CD4-positive, alpha-beta T cell treated with Interleukin-1 beta for 1 hour (primary cell): ENCODE data around the gene MIEF1.
"Not testable (repeated sequence)": the region's sequence is repeated elsewhere in the genome, so short reads cannot be mapped to it uniquely, and the experiment has no call there.

Experiments
- DNase-seq, 2 donors: peaks; one replicate each; pipeline ENCODE4 v3.0.0-alpha.2; 2020 to 2022

MIEF1 gene

DNA sequence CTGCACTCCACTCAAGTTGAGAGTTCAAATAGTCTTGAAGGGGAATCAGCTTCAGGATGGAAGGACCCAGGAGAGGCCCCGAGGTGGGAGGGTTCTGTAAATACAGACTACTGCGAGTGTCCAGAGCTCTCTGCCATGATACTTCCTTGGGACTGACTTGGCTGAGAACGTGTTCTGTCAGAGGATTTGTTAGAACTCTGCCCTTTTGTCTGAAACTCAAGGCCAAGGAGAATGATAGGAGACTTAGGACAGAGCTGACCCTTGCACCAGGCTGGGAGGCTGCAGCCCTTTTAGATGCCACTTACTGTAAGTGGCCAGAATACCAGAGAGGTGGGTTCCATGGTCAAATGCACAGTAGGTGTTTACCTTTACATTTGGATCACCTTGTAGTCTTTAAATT lies 15.4 kb downstream of the MIEF1 start:
- DNase-seq: no peak

GRCh38 chr22:39518144-39518786 lies 16.2 kb downstream of the MIEF1 start:
- no peak for DNase-seq

- no peak for DNase-seq
These were observed 17.0 kb downstream of the MIEF1 start for GRCh38 chr22:39518996-39519680.

GRCh38 chr22:39519681-39520225 lies 17.7 kb downstream of the MIEF1 start:
- peak in 1 of 2 donors; percentile 97 for DNase-seq

DNA sequence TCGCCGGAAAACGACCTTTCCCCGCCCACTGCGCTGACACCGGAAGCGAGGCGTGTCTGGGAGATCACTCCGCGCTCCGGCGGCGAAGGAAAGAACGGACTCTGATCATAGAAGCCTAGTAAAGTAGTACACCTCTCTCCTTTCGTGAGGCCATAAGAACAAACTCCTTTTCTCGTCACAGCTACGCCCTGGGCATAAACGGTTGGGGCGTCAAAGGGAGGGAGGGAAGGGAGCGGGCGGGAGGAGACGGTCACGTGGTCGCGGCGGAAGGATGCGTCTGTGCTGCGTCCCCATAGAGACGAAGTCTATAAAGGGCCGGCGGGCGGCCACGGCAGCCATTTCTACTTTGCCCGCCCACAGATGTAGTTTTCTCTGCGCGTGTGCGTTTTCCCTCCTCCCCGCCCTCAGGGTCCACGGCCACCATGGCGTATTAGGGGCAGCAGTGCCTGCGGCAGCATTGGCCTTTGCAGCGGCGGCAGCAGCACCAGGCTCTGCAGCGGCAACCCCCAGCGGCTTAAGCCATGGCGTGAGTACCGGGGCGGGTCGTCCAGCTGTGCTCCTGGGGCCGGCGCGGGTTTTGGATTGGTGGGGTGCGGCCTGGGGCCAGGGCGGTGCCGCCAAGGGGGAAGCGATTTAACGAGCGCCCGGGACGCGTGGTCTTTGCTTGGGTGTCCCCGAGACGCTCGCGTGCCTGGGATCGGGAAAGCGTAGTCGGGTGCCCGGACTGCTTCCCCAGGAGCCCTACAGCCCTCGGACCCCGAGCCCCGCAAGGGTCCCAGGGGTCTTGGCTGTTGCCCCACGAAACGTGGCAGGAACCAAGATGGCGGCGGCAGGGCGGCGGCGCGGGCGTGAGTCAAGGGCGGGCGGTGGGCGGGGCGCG lies 18.4 kb downstream of the MIEF1 start, which contains the start of gene ATF4:
Gene ATF4 (plus strand): TSS at position 337 of the 880 bp plus-strand sequence. CDS start 884 bp downstream, outside the sequence.
- DNase-seq: peak in 1 of 2 donors; percentile 98

GRCh38 chr22:39521106-39521885 lies 19.2 kb downstream of the MIEF1 start:
- peak in 1 of 2 donors; percentile 79 for DNase-seq

DNA sequence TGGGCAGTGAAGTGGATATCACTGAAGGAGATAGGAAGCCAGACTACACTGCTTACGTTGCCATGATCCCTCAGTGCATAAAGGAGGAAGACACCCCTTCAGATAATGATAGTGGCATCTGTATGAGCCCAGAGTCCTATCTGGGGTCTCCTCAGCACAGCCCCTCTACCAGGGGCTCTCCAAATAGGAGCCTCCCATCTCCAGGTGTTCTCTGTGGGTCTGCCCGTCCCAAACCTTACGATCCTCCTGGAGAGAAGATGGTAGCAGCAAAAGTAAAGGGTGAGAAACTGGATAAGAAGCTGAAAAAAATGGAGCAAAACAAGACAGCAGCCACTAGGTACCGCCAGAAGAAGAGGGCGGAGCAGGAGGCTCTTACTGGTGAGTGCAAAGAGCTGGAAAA lies 20.0 kb downstream of the MIEF1 start:
- DNase-seq: not testable (repeated sequence)

DNA sequence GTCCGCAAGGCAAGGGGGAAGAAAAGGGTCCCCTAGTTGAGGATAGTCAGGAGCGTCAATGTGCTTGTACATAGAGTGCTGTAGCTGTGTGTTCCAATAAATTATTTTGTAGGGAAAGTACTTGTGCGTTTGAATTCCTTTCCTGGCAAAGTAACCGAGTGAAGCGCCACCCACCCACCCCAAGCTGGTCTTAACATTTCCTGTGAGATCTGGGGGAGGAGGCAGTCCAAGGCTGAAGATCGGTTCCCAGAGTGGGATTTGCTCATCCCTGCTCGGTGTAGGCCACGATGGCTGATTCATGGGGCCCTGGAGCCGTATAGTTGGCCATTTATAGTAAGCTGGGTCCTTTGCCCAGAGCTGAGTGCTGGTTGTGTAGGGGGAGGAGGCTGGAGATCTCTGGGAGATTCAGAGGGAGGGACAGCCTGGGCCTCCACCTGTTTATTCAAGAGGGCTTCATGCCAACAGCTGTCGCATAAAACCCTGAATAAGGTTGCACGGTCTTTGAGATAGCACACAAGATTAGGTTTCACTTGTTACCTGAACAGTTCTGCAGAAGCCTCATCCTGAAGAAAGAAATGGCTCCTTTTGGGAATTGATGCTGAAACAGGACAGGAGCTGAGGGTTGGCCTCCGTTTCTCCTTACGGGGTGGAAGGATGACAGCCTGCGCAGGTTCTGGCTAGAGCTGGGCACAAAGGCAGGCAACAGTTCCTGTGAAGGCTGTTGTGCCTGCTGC lies 20.6 kb downstream of the MIEF1 start:
- DNase-seq: peak in 1 of 2 donors; percentile 19

GRCh38 chr22:39524089-39524752 lies 22.1 kb downstream of the MIEF1 start:
- no peak for DNase-seq

GRCh38 chr22:39524753-39525657 lies 22.9 kb downstream of the MIEF1 start:
- no peak for DNase-seq

GRCh38 chr22:39525658-39525975 lies 23.5 kb downstream of the MIEF1 start:
- DNase-seq: no peak

GRCh38 chr22:39526736-39527171 lies 24.7 kb downstream of the MIEF1 start:
- peak; percentile 35 to 46 for DNase-seq

GRCh38 chr22:39527481-39527961 lies 25.4 kb downstream of the MIEF1 start:
- DNase-seq: no peak

GRCh38 chr22:39528080-39528661 lies 26.1 kb downstream of the MIEF1 start:
- no peak for DNase-seq

DNA sequence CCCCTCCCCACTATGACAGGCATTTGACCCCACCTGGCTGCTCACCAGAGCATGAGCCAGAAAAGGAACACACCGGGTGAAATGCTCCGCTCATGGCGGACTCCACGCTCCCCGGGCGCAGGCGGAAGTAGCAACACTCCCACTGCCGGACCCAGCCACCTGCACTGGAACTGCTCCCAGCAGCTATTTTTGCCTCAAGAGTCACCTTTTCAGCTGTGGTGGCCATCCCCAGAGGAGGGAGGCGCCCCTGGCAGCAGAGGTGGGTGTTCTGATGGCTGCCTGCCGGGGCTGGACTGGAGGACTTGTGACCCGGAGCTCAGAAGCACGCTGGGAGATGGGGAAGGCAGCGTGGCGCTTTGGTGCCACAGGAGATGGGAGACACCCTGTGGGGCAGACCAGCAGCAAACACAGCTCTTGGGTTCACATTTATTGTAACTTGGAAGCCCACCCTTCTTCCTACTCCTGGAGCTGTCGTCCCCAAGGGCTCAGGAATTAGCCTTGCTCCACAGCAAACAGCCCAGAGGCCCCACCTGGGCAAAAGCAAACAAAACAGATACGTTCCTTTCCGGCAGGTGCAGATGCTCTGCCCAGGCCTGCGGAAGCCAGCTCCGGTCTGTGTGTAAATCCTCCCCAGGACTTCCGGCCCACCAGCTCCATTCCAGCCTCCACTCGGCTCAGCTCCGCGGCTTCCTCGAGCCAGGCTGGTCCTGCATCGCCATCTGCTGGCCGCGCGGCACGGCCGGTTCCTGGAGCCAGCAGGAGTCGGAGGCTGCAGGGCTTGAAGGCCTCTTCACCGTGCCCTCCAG lies 26.8 kb downstream of the MIEF1 start:
- peak; percentile 92 to 94 for DNase-seq

GRCh38 chr22:39529487-39529851 lies 27.4 kb downstream of the MIEF1 start:
- DNase-seq: no peak

- no peak for DNase-seq
These were observed 28.0 kb downstream of the MIEF1 start for GRCh38 chr22:39530116-39530515.

DNA sequence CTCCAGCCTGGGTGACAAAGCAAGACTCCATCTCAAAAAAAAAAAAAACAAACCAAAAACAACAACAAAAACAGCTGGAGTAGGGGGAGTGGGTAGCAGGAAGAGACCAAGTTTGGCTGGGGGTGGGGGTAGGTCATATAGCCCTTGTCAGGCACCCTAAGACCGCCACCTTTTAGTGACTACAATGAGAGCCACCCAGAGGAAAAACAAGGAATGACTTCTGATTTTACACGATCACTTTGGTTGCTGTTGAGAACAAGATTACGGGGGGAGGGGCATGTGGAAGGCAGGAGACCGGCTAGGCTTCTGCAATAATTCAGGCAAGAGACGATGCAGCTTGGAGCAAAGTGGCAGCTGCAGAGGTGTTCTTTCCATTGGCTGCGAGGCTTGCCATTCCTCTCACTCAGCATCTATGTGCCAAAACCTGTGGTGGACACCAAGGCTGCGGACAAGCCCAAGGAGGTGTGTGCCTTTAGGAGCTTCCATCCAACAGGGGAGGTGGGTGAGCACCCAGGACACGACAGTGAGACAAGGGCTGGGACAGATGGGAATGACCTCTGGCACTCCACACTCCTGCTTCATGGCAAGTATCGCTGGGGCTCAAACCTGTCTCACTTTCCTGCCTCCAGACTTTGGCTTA lies 28.7 kb downstream of the MIEF1 start:
- DNase-seq: peak in 1 of 2 donors; percentile 49
